Measurements from ENCODE around the gene CETP.
"Not testable (repeated sequence)": the region's sequence is repeated elsewhere in the genome, so short reads cannot be mapped to it uniquely, and the experiment has no call there.

Gene CETP

DNA sequence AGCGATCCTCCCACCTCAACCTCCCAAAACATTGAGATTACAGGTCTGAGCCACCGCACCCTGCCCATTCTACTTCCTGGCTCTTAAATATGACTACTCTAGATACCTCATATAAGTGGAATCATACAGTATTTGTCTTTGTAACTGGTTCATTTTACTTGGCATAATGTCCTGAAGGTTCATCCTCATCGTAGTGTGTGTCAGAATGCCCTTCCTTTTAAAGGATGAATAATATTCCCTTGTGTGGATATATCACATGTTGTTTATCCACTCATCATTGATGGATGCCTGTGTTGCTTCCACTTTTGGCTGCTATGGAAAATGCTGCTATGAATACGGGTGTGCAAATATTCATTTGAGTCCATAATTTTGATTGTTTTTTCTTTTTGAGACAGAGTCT is 5.7 kb upstream of the CETP start:
- DNase-seq (ENCODE audit: low spot score) = no peak

DNA sequence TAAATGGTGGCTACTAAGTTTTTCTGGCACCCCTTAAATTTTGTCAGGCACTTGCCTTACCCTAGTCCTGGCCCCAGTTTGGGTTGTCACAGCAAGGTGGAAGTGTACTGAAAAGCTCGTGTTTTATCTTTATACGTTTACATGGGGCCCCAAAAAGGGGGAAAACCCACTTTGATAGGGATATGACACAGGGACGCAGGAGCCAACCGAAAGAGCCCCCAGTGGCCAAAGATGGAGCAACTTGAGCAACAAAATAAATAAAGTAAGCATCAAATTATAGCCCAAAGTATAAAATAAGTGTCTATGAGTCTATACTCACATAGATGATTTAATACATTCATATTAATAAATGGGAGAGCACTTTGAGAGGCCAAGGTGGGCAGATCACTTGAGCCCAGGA is 5.0 kb upstream of the CETP start:
- DNase-seq (ENCODE audit: low spot score) = no peak

DNA sequence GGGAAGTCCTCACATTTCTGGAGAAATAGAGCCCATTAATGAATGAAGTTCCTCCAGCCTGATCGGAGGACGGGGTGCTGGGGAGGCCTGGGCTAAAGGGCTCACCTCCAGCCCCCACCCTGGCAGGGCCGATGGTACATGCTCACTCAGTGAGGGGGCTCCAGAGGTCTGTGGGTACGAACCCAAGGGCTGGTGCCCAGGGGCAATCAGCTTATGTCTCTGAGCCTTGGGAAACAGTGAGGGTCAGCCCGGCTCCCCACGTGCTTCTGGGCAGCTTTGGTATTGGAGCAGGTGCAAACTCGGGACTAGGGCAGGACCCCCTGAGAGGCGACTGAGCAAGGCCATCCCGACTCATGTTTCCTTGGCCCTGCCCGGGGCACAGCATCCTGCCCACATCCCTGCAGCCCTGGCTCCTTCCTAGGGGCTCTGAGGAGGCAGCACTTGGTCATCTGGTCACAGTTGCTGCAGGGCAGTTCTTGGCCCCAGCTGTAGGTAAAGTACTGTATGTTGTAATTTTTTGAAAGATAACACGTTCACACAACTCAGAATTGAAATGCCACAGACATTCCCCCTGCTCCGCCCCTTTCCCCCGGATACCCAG is 969 bp upstream of the CETP start:
- no peak for DNase-seq (ENCODE audit: low spot score)

DNA sequence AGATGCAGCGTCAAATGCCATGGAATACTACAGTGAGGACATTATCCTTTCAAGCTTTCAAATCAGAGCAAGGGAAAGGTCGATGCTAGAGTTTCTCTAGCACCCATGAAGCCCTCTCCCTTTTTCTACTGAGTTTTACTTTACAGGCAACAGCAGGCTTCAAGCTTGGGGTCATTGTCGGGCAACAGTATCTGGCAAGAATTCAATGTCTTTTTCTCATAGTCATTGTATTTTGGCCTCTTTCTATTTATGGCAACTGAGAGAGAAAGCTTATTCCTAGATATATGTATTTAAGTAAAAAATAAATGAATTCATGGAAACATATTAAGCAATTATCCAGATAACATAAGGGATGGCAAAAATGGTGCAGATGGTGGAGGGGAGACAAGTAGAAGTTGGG is 364 bp upstream of the CETP start:
- DNase-seq (ENCODE audit: low spot score) = no peak

DNA sequence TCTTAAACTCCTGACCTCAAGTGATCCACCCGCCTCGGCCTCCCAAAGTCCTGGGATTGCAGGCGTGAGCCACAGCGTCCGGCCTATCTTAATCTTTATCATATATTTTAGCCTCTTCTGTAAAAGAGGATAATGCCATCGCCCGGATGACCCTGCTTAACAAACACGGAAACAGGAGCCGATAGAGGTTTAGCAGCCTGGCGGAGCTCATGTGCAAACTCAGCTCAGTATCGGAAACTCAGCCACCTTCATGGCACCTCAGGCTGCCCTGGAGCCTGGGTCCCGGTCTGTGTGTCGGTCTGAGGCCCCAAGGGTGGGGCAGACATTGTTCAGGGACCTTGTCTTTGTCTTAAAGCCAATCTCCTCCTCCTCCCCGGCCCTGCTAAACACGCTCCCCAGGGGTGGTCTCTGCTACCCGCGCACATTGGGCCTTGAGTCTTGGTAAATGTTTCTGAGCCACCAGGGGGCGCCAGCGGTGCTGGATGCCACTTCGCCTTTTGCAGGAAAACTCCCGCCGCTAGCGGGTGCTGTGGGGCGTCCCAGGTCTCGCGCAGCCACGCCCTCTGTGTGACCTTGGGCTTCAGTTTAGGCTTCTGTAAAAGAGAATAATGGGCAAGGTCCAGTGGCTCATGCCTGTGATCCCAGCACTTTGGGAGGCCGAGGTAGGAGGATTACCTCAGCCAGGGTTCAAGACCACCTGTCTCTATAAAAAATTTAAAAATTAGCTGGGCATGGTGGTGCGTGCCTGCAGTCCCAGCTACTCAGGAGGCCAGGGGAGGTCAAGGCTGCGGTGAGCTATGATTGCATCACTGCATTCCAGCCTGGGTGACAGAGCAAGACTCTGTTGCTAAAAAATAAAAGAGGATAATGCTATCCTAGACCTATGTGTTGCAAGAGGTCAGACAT is 2.7 kb downstream of the CETP start:
- peak; percentile 58 for DNase-seq (ENCODE audit: low spot score)

DNA sequence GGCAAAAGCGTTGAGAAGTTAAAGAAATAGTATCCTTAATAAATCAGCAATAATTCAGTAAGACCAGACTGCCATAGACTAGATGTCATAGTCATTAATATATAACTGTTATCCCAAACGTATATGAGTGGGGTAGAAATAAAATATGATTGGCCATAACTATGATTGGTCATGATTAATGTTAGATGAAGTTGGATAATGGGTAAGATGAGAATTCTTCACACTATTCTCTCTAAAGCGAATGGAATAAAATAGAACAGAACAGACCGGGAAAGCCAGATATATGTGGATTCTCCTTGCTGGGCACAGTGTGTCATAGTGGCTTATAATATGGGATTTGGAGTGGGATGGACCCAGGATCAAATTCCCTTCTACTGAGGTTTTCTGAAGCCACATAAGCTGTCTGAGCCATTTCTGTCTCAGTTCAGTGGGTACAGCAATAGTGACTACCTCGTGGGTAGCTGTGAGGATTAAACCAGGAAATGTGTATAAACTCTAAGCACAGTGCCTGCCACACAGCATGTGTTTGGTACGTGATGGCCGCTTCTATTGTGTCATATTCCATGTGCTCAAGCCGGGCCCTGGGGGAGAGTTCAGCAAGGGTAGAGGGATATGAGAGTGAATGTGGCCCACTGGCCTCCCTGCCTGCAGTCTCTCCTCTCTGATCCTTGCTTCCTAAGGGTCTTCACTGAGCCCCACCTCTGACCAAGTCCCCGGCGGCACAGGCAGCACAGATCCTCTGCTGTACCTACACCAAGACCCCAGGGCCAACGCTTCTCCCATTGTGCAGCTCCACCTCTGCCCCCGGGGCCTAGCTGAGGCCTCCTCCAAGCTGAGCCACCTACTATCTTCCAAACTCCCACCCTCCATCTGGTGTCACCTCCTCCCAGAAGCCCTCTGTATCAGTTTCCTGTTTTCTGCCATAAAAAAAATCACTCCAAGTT is 3.7 kb downstream of the CETP start:
- no peak for DNase-seq (ENCODE audit: low spot score)

DNA sequence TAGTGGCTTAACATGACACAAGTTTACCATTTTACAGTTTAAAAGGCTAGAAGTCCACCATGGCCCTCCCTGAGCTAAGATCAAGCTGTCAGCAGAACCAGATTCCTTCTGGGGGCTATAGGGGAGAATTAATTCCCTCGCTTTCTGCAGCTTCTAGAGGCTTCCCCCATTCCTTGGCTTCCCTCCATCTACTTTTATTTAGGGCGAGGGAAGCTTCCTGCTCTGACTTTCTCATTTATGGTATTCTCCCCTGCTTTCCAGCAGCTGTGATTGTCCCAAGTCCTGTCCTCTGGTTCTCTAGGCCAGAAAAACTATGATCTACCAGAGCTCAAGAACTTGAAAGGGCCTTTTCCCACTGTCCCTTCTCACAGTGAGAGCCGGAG is 4.3 kb downstream of the CETP start:
- DNase-seq (ENCODE audit: low spot score) = no peak

DNA sequence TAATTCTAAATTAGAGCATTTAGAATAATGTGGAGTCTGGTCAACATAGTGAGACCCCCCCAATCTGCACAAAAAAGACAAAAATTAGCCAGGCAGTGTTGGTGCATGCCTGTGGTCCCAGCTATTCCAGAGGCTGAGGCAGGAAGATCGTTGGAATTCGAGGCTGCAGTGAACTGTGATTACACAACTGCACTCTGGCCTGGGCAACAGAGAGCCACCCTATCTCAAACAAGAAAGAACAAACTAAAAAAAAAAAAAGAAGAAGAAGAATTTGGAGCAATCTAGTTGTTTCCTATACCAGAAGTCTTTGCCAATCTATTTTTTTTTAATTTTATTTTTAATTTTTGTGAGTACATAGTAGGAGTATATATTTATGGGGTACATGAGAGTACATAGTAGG is 6.0 kb downstream of the CETP start:
- DNase-seq (ENCODE audit: low spot score) = no peak

DNA sequence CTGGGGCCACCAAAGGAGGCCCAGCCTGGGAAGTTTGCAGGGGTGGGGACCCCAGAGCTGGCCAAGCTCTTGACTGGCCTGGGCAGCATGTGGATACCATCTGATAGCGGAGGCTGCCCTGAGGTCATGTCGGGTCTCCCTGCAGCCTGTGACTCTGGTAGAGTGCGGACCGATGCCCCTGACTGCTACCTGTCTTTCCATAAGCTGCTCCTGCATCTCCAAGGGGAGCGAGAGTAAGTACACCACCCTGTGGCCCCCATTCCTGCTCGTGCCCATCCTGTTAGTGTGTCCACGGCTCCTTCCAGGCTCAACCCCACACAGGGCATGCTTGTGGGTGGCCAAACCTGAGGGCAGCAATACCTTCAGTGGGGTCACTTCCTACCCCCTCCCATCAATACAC is 8.0 kb downstream of the CETP start:
- no peak for DNase-seq (ENCODE audit: low spot score)

DNA sequence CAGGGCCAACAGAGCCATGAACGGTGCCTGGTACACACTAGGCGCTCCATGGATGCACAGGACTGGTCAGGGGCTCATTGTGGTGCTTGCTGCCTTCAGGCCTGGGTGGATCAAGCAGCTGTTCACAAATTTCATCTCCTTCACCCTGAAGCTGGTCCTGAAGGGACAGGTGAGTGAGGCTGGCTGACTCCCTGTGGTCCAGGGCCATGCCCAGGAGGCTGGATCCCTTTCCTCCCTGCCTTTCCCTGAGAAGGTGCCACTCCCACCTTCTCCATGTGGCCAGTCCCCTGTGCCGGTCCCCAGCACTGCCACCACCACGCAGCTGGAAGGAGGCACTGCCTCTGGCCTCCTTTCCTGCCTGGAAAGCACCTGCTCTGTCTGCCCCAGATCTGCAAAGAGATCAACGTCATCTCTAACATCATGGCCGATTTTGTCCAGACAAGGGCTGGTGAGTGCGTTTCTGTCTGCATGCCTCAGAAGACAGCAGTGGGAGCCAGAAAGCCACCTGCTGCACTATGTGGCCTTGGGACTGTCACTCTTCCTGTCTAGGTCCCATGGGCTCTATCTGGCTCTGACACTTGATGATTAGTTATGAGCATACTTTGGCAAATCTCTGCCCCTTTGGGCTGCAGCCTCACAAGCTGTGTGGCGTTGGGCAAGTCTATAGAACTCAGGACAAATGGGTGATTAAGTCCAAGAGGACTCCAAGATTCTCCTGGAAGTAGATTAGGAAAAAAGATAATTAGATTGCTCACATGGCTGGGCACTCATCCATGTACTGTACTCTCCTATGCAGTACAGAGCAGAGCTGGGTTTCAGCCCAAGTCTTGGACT is 9.4 kb downstream of the CETP start:
- DNase-seq (ENCODE audit: low spot score) = no peak

DNA sequence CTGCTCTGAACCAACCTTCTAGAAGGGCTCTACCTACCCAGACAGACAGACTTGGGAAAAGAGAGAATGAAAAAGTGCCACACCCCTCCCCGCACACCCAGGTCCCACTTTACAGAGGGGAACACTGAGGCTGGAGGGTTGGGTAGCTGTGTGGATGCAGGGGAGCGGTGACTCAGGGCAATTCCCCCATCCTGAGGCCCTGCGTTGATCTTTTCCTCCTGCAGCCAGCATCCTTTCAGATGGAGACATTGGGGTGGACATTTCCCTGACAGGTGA is 10.0 kb downstream of the CETP start:
- no peak for DNase-seq (ENCODE audit: low spot score)

DNA sequence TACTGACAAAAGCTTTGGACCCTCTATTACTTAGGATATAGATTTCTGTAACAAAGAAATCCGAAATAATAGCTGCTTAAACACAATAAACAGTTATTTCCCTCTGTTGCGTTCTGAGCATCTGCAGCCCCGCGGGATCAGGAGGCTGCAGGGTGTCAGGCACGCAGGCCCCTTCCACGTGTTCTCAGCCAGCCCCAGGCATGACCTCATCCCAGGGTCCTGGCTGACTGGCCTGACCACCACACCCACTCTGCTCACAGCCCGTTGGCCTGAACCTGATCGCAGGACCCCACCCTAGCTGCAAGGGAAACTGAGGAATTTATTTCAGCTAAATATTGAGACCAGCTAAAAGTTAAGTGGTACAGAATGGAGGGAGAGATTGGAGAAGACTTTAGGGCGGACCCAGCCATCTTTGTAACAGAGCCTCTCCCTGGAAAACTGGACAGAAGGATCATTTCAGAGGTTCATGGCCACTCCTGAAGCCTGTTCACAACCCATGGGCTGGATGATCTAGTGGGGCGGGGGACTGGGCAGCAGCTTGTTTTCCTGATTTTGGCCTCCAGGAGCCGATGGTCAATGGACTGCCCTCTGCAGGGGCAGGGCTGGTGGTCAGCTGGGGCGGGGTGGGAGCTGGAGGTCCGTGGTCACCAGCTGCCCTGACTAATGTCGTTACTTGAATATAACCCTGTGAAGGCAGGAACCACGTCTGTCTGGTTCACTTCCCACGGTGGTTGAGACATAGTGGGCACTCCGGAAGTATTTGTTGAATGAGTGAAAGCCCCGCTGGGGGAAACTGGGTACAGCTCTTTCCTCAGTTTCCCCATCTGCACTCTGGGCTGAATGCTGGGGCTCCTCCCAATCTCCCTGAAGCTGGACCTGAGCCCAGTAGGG is 10.9 kb downstream of the CETP start:
- DNase-seq (ENCODE audit: low spot score) = no peak

DNA sequence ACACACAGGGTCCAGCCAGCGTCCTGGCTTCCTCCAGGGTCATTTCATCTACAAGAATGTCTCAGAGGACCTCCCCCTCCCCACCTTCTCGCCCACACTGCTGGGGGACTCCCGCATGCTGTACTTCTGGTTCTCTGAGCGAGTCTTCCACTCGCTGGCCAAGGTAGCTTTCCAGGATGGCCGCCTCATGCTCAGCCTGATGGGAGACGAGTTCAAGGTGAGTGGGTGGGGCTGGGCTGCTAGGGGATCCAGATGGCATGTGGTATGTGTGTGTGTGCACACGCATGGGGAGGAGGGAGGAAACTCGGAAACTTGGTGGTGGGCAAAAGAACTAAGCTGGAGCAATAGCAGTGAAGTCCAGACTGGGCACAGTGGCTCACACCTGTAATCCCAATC is 11.5 kb downstream of the CETP start:
- no peak for DNase-seq (ENCODE audit: low spot score)

DNA sequence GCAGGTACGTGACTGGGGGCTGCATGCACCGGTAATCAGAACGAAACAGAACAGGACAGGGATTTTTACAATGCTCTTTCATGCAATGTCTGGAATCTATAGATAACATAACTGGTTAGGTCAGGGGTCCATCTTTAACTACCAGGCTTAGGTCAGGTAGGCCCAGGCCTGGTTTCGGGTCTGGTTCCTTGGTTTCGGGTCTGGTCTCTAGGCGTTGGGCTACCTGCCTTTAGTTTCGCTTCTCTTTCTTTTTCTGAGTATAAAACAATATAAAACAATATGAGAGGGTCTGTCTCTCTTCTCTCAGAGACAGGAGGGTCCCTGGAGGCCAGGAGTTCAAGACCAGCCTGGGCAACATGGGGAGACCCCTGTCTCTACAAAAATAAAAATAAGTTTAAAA is 12.1 kb downstream of the CETP start:
- DNase-seq (ENCODE audit: low spot score) = not testable (repeated sequence)

DNA sequence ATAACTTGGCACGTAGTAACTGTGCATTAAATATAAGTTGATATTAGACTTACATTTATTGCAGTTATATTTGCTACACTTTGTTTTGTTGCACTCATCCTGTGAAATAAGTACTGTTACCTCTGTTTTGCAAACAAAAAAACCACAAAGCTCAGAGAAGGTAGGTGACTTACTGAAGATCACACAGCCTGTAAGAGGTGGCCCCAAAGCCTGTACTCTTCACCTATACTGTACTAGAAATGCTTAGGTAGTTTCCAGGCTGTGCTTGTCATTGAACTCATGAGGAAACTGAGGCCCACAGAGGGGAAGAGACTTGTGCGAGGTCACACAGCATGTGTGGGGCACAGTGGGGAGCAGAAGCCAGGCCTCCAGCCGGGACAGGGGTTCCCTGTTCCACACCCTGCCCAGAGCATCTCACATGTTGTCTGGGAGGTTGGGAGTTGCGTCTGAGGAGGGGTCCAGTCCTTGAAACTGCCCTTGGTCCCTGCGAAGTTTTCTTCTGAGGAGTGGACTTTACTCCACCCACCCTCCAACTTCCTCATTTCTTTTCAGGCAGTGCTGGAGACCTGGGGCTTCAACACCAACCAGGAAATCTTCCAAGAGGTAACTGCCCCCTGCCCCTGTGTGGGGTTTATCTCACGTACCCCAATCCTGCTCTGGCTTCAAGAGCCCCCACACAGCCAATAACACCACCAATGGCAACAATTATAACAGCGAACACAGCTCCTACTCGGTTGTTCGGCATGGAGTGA is 13.0 kb downstream of the CETP start:
- no peak for DNase-seq (ENCODE audit: low spot score)

DNA sequence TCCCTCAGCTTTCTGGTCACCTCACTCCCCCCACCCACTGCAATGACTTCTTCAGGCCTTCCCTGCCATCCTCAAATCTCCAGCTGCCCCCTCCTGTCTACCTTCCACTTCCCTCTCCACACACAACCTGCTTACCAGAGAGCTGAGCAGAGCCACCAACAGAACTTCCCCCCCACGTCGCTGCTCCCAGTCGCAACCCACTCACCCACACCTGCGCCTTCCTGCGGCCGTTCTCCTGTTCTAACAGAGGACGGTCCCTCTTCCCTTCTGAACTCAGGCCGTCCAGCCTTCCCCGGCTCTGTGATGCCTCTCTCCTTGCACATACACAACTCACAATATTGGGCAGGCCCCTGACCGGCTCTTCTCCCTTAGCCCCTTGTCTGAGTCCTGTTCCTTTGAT is 14.0 kb downstream of the CETP start:
- DNase-seq (ENCODE audit: low spot score) = no peak

DNA sequence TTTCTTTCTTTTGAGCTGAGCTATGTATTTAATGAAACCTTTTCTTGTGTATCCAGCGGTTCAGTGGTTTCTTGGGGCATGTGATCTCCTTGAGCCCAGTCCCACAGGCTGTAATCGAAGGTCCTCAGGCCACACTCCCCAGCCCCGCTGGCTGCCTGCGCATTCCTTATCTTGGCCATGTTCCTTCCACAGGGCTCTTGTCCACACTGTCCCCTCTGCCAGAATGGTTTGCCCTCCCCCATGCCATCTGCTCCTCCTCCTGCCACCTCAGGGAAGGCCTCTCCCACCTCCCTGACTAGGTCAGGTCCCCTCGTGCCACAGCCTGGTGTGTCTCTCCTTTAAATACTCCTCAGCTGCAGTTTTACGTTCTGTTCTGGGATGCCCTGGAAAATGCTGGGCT is 15.5 kb downstream of the CETP start:
- no peak for DNase-seq (ENCODE audit: low spot score)

DNA sequence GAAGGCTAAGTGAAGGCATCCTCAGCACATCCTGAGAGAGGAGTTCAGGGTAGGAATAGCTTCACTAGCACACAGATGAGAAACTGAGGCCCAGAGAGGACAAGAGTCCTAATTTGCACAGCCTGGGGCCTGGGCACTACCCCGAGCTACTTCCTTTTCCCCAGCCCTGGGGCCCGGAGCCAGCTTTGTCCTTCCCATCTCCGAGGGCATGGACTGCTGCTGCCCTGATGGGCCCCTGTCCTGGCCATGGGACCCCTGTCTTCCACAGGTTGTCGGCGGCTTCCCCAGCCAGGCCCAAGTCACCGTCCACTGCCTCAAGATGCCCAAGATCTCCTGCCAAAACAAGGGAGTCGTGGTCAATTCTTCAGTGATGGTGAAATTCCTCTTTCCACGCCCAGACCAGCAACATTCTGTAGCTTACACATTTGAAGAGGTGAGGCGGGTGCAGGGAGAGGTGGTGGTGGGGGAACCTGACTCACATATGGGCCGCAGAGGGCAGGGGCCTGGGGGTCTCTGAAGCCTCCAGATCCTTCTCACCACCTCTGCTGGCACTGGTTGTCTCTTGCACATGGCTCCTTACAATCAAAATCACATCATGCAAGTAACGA is 16.2 kb downstream of the CETP start:
- DNase-seq (ENCODE audit: low spot score) = no peak

DNA sequence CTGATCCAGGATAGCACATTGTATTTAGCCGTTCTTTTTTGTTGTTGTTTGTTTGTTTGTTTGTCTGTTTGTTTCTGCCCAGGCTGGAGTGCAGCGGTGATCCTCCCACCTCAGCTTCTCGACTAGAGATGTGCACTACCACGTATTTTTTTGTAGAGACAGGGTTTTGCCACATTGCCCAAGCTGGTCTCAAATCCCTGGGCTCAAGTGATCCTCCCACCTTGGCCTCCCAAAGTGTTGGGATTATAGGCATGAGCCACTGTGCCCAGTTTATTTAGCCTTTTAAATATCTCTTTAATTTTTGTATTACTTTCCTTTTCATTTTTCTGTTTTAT is 18.4 kb downstream of the CETP start:
- DNase-seq (ENCODE audit: low spot score) = no peak

All from putamen (tissue), 1 donor.